Ishikawa (cell line): ENCODE data around the gene DLGAP4.

Source experiments
- CEBPB ChIP-seq: IDR thresholded peaks from 2 replicates; pipeline ENCODE4 v1.6.1; 2012
- CREB1 ChIP-seq: IDR thresholded peaks from 2 replicates; pipeline ENCODE4 v1.6.1; 2012; ENCODE audit warnings: low read depth
- EGR1 ChIP-seq: IDR thresholded peaks from 2 replicates; pipeline ENCODE4 v1.6.1; 2012
- EP300 ChIP-seq: IDR thresholded peaks from 2 replicates; pipeline ENCODE4 v1.6.1; 2012; ENCODE audit warnings: borderline replicate concordance
- FOXM1 ChIP-seq: IDR thresholded peaks from 2 replicates; pipeline ENCODE4 v1.6.1; 2012; ENCODE audit warnings: low read depth, borderline replicate concordance
- NFIC ChIP-seq: IDR thresholded peaks from 2 replicates; pipeline ENCODE4 v1.6.1; 2012
- RAD21 ChIP-seq: IDR thresholded peaks from 2 replicates; pipeline ENCODE4 v1.6.1; 2012; ENCODE audit warnings: low read depth
- TAF1 ChIP-seq: IDR thresholded peaks from 2 replicates; pipeline ENCODE4 v1.6.1; 2012; ENCODE audit warnings: low read depth, mild to moderate bottlenecking
- TCF12 ChIP-seq: IDR thresholded peaks from 2 replicates; pipeline ENCODE4 v1.6.1; 2012; ENCODE audit warnings: low read depth
- ZBTB7A ChIP-seq: IDR thresholded peaks from 2 replicates; pipeline ENCODE4 v1.6.1; 2012; ENCODE audit warnings: low read depth
- TF ChIP-seq, protein P1 (sequence below): IDR thresholded peaks from 2 replicates; pipeline ENCODE4 v1.6.1; 2012; ENCODE audit warnings: low read depth, mild to moderate bottlenecking
- TF ChIP-seq, protein P2 (sequence below): IDR thresholded peaks from 2 replicates; pipeline ENCODE4 v1.6.1; 2012
- TF ChIP-seq, protein P3 (sequence below): IDR thresholded peaks from 2 replicates; pipeline ENCODE4 v1.6.1; 2012

DNA sequence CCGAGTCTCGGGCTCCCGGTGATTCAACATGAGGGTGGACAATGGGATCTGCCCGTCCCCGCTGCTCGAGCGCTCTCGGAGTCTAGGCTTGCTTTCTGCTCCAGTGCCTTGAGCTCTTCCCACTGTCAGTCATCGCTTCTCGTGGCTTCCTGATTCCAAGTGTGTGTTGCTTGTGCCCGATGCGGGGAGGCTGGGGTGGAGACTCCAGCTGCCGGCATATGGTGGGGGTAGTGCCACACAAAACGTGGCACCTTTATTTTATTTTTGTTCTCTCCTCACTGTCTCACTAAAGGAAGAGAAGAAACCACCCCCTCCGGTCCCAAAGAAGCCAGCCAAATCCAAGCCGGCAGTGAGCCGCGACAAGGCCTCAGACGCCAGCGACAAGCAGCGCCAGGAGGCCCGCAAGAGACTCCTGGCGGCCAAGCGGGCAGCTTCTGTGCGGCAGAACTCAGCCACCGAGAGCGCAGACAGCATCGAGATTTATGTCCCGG is 220.4 kb downstream of the DLGAP4 start:
- no peak for TF ChIP-seq ZBTB7A
- no peak for TF ChIP-seq CREB1
- TF ChIP-seq, protein P1, sequence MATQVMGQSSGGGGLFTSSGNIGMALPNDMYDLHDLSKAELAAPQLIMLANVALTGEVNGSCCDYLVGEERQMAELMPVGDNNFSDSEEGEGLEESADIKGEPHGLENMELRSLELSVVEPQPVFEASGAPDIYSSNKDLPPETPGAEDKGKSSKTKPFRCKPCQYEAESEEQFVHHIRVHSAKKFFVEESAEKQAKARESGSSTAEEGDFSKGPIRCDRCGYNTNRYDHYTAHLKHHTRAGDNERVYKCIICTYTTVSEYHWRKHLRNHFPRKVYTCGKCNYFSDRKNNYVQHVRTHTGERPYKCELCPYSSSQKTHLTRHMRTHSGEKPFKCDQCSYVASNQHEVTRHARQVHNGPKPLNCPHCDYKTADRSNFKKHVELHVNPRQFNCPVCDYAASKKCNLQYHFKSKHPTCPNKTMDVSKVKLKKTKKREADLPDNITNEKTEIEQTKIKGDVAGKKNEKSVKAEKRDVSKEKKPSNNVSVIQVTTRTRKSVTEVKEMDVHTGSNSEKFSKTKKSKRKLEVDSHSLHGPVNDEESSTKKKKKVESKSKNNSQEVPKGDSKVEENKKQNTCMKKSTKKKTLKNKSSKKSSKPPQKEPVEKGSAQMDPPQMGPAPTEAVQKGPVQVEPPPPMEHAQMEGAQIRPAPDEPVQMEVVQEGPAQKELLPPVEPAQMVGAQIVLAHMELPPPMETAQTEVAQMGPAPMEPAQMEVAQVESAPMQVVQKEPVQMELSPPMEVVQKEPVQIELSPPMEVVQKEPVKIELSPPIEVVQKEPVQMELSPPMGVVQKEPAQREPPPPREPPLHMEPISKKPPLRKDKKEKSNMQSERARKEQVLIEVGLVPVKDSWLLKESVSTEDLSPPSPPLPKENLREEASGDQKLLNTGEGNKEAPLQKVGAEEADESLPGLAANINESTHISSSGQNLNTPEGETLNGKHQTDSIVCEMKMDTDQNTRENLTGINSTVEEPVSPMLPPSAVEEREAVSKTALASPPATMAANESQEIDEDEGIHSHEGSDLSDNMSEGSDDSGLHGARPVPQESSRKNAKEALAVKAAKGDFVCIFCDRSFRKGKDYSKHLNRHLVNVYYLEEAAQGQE, result no peak
- no peak for TF ChIP-seq TCF12
- no peak for TF ChIP-seq RAD21
- TF ChIP-seq EGR1, result no peak
- no peak for TF ChIP-seq FOXM1
- no peak for TF ChIP-seq CEBPB
- TF ChIP-seq, protein P2, sequence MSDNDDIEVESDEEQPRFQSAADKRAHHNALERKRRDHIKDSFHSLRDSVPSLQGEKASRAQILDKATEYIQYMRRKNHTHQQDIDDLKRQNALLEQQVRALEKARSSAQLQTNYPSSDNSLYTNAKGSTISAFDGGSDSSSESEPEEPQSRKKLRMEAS, result no peak
- no peak for TF ChIP-seq EP300
- no peak for TF ChIP-seq TAF1
- TF ChIP-seq, protein P3, sequence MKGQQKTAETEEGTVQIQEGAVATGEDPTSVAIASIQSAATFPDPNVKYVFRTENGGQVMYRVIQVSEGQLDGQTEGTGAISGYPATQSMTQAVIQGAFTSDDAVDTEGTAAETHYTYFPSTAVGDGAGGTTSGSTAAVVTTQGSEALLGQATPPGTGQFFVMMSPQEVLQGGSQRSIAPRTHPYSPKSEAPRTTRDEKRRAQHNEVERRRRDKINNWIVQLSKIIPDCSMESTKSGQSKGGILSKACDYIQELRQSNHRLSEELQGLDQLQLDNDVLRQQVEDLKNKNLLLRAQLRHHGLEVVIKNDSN, result no peak
- TF ChIP-seq NFIC, result no peak
